GM18907 (cell line): Measurements from ENCODE around the gene ZMIZ1.

Experiments used
- ATAC-seq: cut with Tn5 transposase; IDR thresholded peaks from one replicate; pipeline ENCODE4 v1.9.1; 2021; ENCODE audit warnings: mild to moderate bottlenecking, moderate library complexity; ENCODE audit not compliant: unreplicated experiment

The ZMIZ1 gene

GRCh38 chr10:79180414-79181221, 111.9 kb downstream of the ZMIZ1 start:
- no peak for ATAC-seq

- no peak for ATAC-seq
Observed at GRCh38 chr10:79181227-79181626, 112.5 kb downstream of the ZMIZ1 start.

GRCh38 chr10:79181698-79182521, 113.1 kb downstream of the ZMIZ1 start:
- no peak for ATAC-seq

- no peak for ATAC-seq
Observed at GRCh38 chr10:79182781-79183467, 114.2 kb downstream of the ZMIZ1 start.

- ATAC-seq = no peak
Observed at GRCh38 chr10:79183468-79183865, 114.7 kb downstream of the ZMIZ1 start.

GRCh38 chr10:79184145-79184625, 115.4 kb downstream of the ZMIZ1 start:
- ATAC-seq = no peak

GRCh38 chr10:79184657-79185056, 115.9 kb downstream of the ZMIZ1 start:
- ATAC-seq = no peak

- no peak for ATAC-seq
Observed at GRCh38 chr10:79185067-79185774, 116.5 kb downstream of the ZMIZ1 start.

GRCh38 chr10:79185796-79186374, 117.1 kb downstream of the ZMIZ1 start:
- ATAC-seq = no peak

GRCh38 chr10:79186486-79187120, 117.8 kb downstream of the ZMIZ1 start:
- no peak for ATAC-seq

- no peak for ATAC-seq
Observed at GRCh38 chr10:79187121-79187940, 118.6 kb downstream of the ZMIZ1 start.

GRCh38 chr10:79188154-79188965, 119.6 kb downstream of the ZMIZ1 start:
- no peak for ATAC-seq

- ATAC-seq = no peak
Observed at GRCh38 chr10:79189181-79189580, 120.4 kb downstream of the ZMIZ1 start.

GRCh38 chr10:79189853-79190435, 121.2 kb downstream of the ZMIZ1 start:
- no peak for ATAC-seq

GRCh38 chr10:79190740-79191261, 122.0 kb downstream of the ZMIZ1 start:
- no peak for ATAC-seq

GRCh38 chr10:79191951-79192676, 123.3 kb downstream of the ZMIZ1 start:
- no peak for ATAC-seq

GRCh38 chr10:79192677-79193003, 123.9 kb downstream of the ZMIZ1 start:
- ATAC-seq = no peak
